GM21423 (cell line): ENCODE results near the gene GALNT9.

Experiments used
- ATAC-seq: cut with Tn5 transposase; IDR thresholded peaks from one replicate; pipeline ENCODE4 v1.9.1; 2021; ENCODE audit warnings: mild to moderate bottlenecking, moderate library complexity; ENCODE audit not compliant: unreplicated experiment

Gene GALNT9

GRCh38 chr12:132174015-132174838, 155.2 kb downstream of the GALNT9 start:
- no peak for ATAC-seq

GRCh38 chr12:132173135-132174014, 156.0 kb downstream of the GALNT9 start:
- no peak for ATAC-seq

- no peak for ATAC-seq
Observed at GRCh38 chr12:132172619-132173018, 156.8 kb downstream of the GALNT9 start.

GRCh38 chr12:132171968-132172521, 157.3 kb downstream of the GALNT9 start:
- no peak for ATAC-seq

- ATAC-seq: no peak
Observed at GRCh38 chr12:132171293-132171967, 158.0 kb downstream of the GALNT9 start.

GRCh38 chr12:132170637-132171292, 158.6 kb downstream of the GALNT9 start:
- no peak for ATAC-seq

- ATAC-seq: no peak
Observed at GRCh38 chr12:132170094-132170636, 159.2 kb downstream of the GALNT9 start.

GRCh38 chr12:132169376-132169775, 160.0 kb downstream of the GALNT9 start:
- no peak for ATAC-seq

- ATAC-seq: no peak
Observed at GRCh38 chr12:132168311-132169031, 160.9 kb downstream of the GALNT9 start.

GRCh38 chr12:132167611-132168310, 161.6 kb downstream of the GALNT9 start:
- no peak for ATAC-seq

- ATAC-seq: no peak
Observed at GRCh38 chr12:132166801-132167591, 162.4 kb downstream of the GALNT9 start.

GRCh38 chr12:132166093-132166492, 163.3 kb downstream of the GALNT9 start:
- no peak for ATAC-seq

GRCh38 chr12:132165584-132165983, 163.8 kb downstream of the GALNT9 start:
- no peak for ATAC-seq

- ATAC-seq: no peak
Observed at GRCh38 chr12:132164426-132164825, 165.0 kb downstream of the GALNT9 start.

GRCh38 chr12:132163911-132164288, 165.5 kb downstream of the GALNT9 start:
- ATAC-seq: no peak

GRCh38 chr12:132163041-132163910, 166.1 kb downstream of the GALNT9 start:
- no peak for ATAC-seq

GRCh38 chr12:132162508-132163031, 166.8 kb downstream of the GALNT9 start:
- ATAC-seq: no peak
